Muscle of leg (tissue), 11 donors: ENCODE measurements around the gene KRCC1. TPM values are rescaled to one million over a fixed set of nuclear protein-coding genes. Genes with fewer than 3 reads are reported as not detected.
"Not testable (repeated sequence)": the region's sequence is repeated elsewhere in the genome, so short reads cannot be mapped to it uniquely, and the experiment has no call there.

Source experiments
- DNase-seq: peaks from one replicate; pipeline ENCODE4 v3.0.0; 2013
- H3K27ac ChIP-seq: one replicate; pipeline ENCODE4 v1.5.1; 2013; ENCODE audit warnings: mild to moderate bottlenecking, low read length, control low read depth
- H3K27me3 ChIP-seq: one replicate; pipeline ENCODE4 v1.6.1; 2013; ENCODE audit warnings: low read length; ENCODE audit not compliant: control insufficient read depth, insufficient read depth
- H3K36me3 ChIP-seq: one replicate; pipeline ENCODE4 v1.6.1; 2013; ENCODE audit warnings: low read length; ENCODE audit not compliant: control insufficient read depth, insufficient read depth
- H3K4me1 ChIP-seq: one replicate; pipeline ENCODE4 v1.6.1; 2013; ENCODE audit warnings: low read length; ENCODE audit not compliant: control insufficient read depth, insufficient read depth
- H3K4me3 ChIP-seq: one replicate; pipeline ENCODE4 v1.5.1; 2013; ENCODE audit warnings: low read length, control low read depth
- H3K9me3 ChIP-seq: replicated peaks from 2 replicates; pipeline ENCODE4 v1.6.1; 2013; ENCODE audit warnings: low read depth, low read length; ENCODE audit not compliant: control insufficient read depth
- WGBS: methylation state at CpG from one replicate; pipeline ENCODE4 v1.1.5; 2013; ENCODE audit warnings: missing lambda C conversion rate; ENCODE audit not compliant: insufficient coverage; 5-methylcytosine and 5-hydroxymethylcytosine counted together
- polyA plus RNA-seq, 8 donors: library from polyadenylated mRNA; unstranded; fragments of 120-200 nt; gene quantifications; one replicate each; pipeline versions ENCODE4 v1.2.1 to v1.2.3, GENCODE V29; 2013; ENCODE audit warnings: inconsistent platforms in 1 of 8, low replicate concordance in 1 of 8; ENCODE audit not compliant: insufficient read length in 8 of 8, insufficient read depth in 1 of 8
- total RNA-seq: library from RNA; stranded (reverse); fragments of 120-200 nt; gene quantifications from one replicate; pipeline ENCODE4 v1.2.4, GENCODE V29; 2013

Gene KRCC1
- total and polyA plus RNA-seq, 9 donors: 30.8 to 38.3 (median 35.6) TPM

DNA sequence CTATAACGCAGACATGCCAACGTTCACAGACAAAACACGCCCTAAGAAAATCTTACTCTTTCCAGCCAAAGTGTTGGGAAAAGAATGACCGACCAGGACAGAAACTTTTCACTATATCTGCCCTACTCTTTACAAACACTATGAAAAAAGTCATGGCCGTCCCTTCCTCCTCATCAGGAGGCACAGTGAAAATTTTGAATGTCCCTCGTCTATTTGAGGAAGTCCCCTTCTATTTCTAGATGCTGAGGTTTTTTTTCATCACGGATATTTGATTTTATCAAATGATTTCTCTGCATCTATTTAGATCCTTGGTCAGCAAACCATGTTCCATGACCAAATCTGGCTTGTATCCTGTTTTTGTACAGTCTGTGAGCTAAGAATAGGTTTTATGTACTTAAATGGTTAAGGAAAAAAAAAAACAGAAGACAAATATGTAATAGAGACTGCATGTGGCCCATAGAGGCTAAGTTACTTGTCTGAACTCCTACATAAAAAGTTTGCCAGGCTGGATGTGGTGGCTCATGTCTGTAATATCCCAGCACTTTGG, 61.2 kb downstream of the KRCC1 start:
- H3K4me1 ChIP-seq, H3K27ac ChIP-seq, H3K9me3 ChIP-seq, H3K4me3 ChIP-seq, DNase-seq, H3K36me3 ChIP-seq, H3K27me3 ChIP-seq: not testable (repeated sequence)
- WGBS: no CpG with 5 or more reads among the region's 7 CpGs

DNA sequence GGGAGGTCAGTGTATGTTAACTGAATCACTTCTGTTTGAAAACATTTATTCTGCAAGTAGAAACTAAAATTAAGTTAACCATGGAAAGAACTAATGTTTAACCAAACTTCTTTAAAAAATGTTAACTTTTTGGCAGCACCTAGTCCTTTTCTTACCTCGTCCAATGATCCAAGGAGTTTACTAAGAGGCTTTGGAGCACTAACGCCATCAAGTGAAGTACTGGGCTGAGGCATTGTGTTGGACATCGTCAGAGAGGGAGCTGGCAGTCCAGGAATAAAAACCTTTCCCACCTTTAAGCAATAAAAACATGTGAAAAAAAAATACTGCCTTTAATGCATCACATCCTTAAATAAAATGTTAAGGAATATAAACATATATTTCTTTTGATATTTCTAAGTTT, 63.0 kb downstream of the KRCC1 start:
- not testable (repeated sequence) for H3K36me3 ChIP-seq, H3K27ac ChIP-seq, H3K4me1 ChIP-seq, H3K27me3 ChIP-seq, DNase-seq, H3K4me3 ChIP-seq, H3K9me3 ChIP-seq
- no CpG with 5 or more reads among the region's 3 CpGs for WGBS

DNA sequence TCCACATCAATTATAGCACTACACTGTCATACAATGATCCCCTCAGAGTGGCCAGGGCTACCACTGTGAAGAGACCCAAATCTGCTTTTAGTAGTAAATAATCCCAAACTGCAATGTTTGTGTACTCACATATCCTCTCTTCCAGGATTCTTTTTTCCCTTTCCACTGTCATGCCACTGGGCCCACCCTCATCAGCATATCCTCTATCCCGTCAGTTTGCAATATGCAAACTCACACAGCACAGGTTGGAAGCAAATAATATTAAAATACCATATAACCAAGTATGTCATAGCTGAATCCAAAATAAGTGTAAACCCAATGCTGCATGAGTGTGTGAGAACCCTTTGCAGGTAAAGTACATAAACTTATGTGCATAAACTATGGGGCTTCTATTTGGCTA, 68.1 kb downstream of the KRCC1 start:
- H3K4me3 ChIP-seq, H3K27ac ChIP-seq, H3K4me1 ChIP-seq, DNase-seq, H3K27me3 ChIP-seq, H3K9me3 ChIP-seq, H3K36me3 ChIP-seq: not testable (repeated sequence)
- WGBS: no CpG with 5 or more reads among the region's 1 CpG

DNA sequence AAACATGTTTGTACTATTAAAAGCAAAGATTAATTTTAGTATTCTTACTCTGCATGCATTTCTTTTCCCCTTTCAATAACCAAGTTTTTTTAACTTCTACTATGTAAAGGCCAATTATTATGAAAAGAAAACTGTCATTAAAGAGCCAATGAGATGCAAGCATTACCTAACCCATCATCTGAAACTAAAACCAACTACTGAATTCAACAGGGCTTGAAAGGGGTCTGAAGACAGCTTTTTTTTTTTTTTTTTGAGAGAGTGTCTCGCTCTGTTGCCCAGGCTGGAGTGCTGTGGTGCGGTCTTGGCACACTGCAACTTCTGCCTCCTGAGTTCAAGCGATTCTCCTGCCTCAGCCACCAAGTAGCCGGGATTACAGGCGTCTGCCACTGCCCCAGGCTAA, 69.7 kb downstream of the KRCC1 start:
- not testable (repeated sequence) for H3K36me3 ChIP-seq, H3K27me3 ChIP-seq, H3K4me3 ChIP-seq, H3K4me1 ChIP-seq, H3K9me3 ChIP-seq, H3K27ac ChIP-seq, DNase-seq
- no CpG with 5 or more reads among the region's 5 CpGs for WGBS

DNA sequence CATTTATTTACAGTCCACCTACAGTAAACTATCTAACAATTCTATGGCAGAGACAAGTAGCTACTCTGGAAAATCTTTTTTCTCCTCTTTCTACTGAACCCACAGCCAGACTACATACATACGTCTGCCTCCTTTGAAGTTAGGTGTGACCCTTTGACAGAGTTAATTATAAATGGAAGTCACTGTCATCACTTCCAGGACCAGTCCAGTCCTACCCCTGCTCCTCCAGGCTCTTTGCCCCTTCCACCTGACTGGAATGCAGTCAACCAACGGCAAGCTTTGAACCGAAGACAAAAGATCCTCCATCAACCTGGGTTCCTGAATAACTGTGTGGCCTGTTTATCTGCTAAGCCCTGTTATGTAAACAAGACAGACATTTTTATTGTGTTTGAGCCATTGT, 74.4 kb downstream of the KRCC1 start:
- not testable (repeated sequence) for H3K27ac ChIP-seq
- WGBS: no CpG with 5 or more reads among the region's 3 CpGs

More for the DNA sequence above, 74.4 kb downstream of the KRCC1 start:
- not testable (repeated sequence) for H3K36me3 ChIP-seq, H3K4me3 ChIP-seq, H3K27me3 ChIP-seq, DNase-seq, H3K9me3 ChIP-seq, H3K4me1 ChIP-seq

Other genes with a start within 250 kb of the KRCC1 start
- 3.8 TPM for gene RGPD2, start 230.0 kb downstream of the KRCC1 start, total RNA-seq
- gene RGPD2, start 230.0 kb downstream of the KRCC1 start, polyA plus RNA-seq: 1 to 10 TPM in 6 of 8 donors, under 1 TPM in 2; 0.16 to 8.7 (median 2.6) TPM
- gene RNU2-63P, start 39.2 kb downstream of the KRCC1 start, total RNA-seq: 15.0 TPM
- not detected for gene RNU2-63P, start 39.2 kb downstream of the KRCC1 start, polyA plus RNA-seq
- 169 TPM for gene SMYD1, start 12.0 kb upstream of the KRCC1 start, total RNA-seq
- gene SMYD1, start 12.0 kb upstream of the KRCC1 start, polyA plus RNA-seq: 100 to 1,000 TPM; 177 to 337 (median 251) TPM
- gene FABP1, start 72.3 kb upstream of the KRCC1 start, total RNA-seq: not detected
- 10 to 100 TPM in 1 of 8 donors, 1 to 10 TPM in 2, under 1 TPM in 3, not detected in 2; 0.05 to 22.8 (median 4.9) TPM for gene FABP1, start 72.3 kb upstream of the KRCC1 start, polyA plus RNA-seq
- 14.0 TPM for gene THNSL2, start 114.6 kb upstream of the KRCC1 start, total RNA-seq
- 10 to 100 TPM in 5 of 8 donors, 1 to 10 TPM in 3; 5.7 to 28.6 (median 13.3) TPM for gene THNSL2, start 114.6 kb upstream of the KRCC1 start, polyA plus RNA-seq